PC-9 (cell line): ENCODE measurements around the gene CCDC134. TPM values are rescaled to one million over a fixed set of nuclear protein-coding genes. Genes with fewer than 3 reads are reported as not detected.
"Not testable (repeated sequence)": the region's sequence is repeated elsewhere in the genome, so short reads cannot be mapped to it uniquely, and the experiment has no call there.

Experiments used
- BruUV-seq: library from RNA; stranded (reverse); fragments of 400-500 nt; replicated peaks from 2 replicates; lab custom pipeline; 2021; lab: Mats Ljungman, UMichigan
- CTCF ChIA-PET: fragments of 300-600 bp; sonication (Branson Sonifier 250); formaldehyde crosslinking; loops from one replicate; lab custom pipeline; 2022; ENCODE audit warnings: antibody characterized with exemption; lab: Charles Lee
- POLR2A ChIA-PET: fragments of 300-600 bp; sonication (Branson Sonifier 250); formaldehyde crosslinking; loops from one replicate; lab custom pipeline; 2022; ENCODE audit warnings: antibody characterized with exemption; ENCODE audit not compliant: unreplicated experiment; lab: Charles Lee
- DNase-seq, 2 experiments: peaks; one replicate each; pipeline versions ENCODE4 v3.0.0 to v3.0.0-alpha.2; 2015 to 2022; ENCODE audit warnings: mixed read lengths in 1 of 2
- H2AFZ ChIP-seq: fragments of 200-600 bp; sonication (generic); 2 replicates; pipeline ENCODE4 v1.8.1; 2017; ENCODE audit warnings: antibody characterized with exemption
- H3F3A ChIP-seq: fragments of 200-600 bp; sonication (generic); 2 replicates; pipeline ENCODE4 v1.8.1; 2017; ENCODE audit warnings: antibody characterized with exemption, mild to moderate bottlenecking, low read depth; ENCODE audit not compliant: insufficient read depth
- H3K27ac ChIP-seq: fragments of 200-600 bp; sonication (generic); 2 replicates; pipeline ENCODE4 v1.6.1; 2016; ENCODE audit warnings: mixed run types
- H3K27me3 ChIP-seq: fragments of 200-600 bp; sonication (generic); 2 replicates; pipeline ENCODE4 v1.6.1; 2016; ENCODE audit warnings: low read depth, mixed run types; ENCODE audit not compliant: insufficient read depth
- H3K36me3 ChIP-seq: fragments of 200-600 bp; sonication (generic); 2 replicates; pipeline ENCODE4 v1.6.1; 2016; ENCODE audit warnings: low read depth, mixed run types
- H3K4me1 ChIP-seq: fragments of 200-600 bp; sonication (generic); replicated peaks from 2 replicates; pipeline ENCODE4 v1.6.1; 2016; ENCODE audit warnings: mixed run types; ENCODE audit not compliant: insufficient read depth
- H3K4me2 ChIP-seq: fragments of 200-600 bp; sonication (generic); 2 replicates; pipeline ENCODE4 v1.6.1; 2017; ENCODE audit warnings: mixed run types
- H3K4me3 ChIP-seq: fragments of 200-600 bp; sonication (generic); 2 replicates; pipeline ENCODE4 v1.6.1; 2016; ENCODE audit warnings: mixed run types
- H3K79me2 ChIP-seq: fragments of 200-600 bp; sonication (generic); 2 replicates; pipeline ENCODE4 v1.6.1; 2017; ENCODE audit warnings: low read depth, mixed run types
- H3K9me2 ChIP-seq: fragments of 200-600 bp; sonication (generic); 2 replicates; pipeline ENCODE4 v1.8.1; 2017; ENCODE audit warnings: mild to moderate bottlenecking; ENCODE audit not compliant: insufficient read depth
- H3K9me3 ChIP-seq: fragments of 200-600 bp; sonication (generic); 2 replicates; pipeline ENCODE4 v1.8.1; 2016; ENCODE audit warnings: low read depth; ENCODE audit not compliant: insufficient read depth
- H4K20me1 ChIP-seq: fragments of 200-600 bp; sonication (generic); 2 replicates; pipeline ENCODE4 v1.8.1; 2017; ENCODE audit not compliant: insufficient read depth
- CTCF ChIP-seq: fragments of 200-600 bp; sonication (generic); conservative IDR thresholded peaks from 2 replicates; pipeline ENCODE4 v1.6.1; 2017; ENCODE audit warnings: mixed run types, antibody characterized with exemption, mild to moderate bottlenecking, moderate library complexity
- EZH2 ChIP-seq: fragments of 200-600 bp; sonication (generic); IDR thresholded peaks from 2 replicates; pipeline ENCODE4 v1.8.0; 2017; ENCODE audit warnings: antibody characterized with exemption, low read depth
- intact Hi-C: fragments of 100-400 bp; cut with micrococcal nuclease; formaldehyde crosslinking; loops from one replicate; pipeline ENCODE4 v1.10.0; 2022; ENCODE audit not compliant: unreplicated experiment
- total RNA-seq: library from RNA; stranded (reverse); gene quantifications from 2 replicates; pipeline ENCODE4 v1.2.3, GENCODE V29; 2021

Gene CCDC134
- total RNA-seq, 1 experiment from 2014 or later, result 29.0 TPM

- no peak for TF ChIP-seq EZH2
- TF ChIP-seq CTCF, result no peak
- H3K27me3 ChIP-seq, result no peaks in the 10 kb centered on the region
- no peaks in the 10 kb centered on the region for H3K9me2 ChIP-seq
- peaks cover 20% of the 10 kb centered on the region; the same call in 1 of the 2 replicates for H3F3A ChIP-seq
- H4K20me1 ChIP-seq, result peaks cover 7% of the 10 kb centered on the region; the same call in 1 of the 2 replicates
- peak overlapping the region; percentile 71 for H3K27ac ChIP-seq
- peak overlapping the region; percentile 71 for H3K4me3 ChIP-seq
- intact Hi-C loops, result no loop called here
- peak in 1 of 2 experiments; percentile 33 for DNase-seq
- ChIA-PET POLR2A (interaction anchor here (0.5 to 1.0 kb wide), 5 partner anchors 11 to 136 kb away, joined by 3 to 9 read pairs (median 4); partner anchors contain the start of gene CENPM), CTCF (interaction anchor here (0.6 to 1.3 kb wide), 2 partner anchors 22 to 87 kb away, joined by 5 read pairs; no protein-coding TSS in a partner anchor)
- peaks cover 31% of the 10 kb centered on the region for H3K36me3 ChIP-seq
- no peaks in the 10 kb centered on the region for H3K9me3 ChIP-seq
- H3K4me2 ChIP-seq, result peak overlapping the region; percentile 97
- H2AFZ ChIP-seq, result peak overlapping the region; percentile 75
- BruUV-seq, result no TSS peak
- peaks cover 28% of the 10 kb centered on the region for H3K4me1 ChIP-seq
- H3K79me2 ChIP-seq, result peaks cover 65% of the 10 kb centered on the region
These were observed 33.0 kb downstream of the CCDC134 start for GRCh38 chr22:41833369-41834004.

DNA sequence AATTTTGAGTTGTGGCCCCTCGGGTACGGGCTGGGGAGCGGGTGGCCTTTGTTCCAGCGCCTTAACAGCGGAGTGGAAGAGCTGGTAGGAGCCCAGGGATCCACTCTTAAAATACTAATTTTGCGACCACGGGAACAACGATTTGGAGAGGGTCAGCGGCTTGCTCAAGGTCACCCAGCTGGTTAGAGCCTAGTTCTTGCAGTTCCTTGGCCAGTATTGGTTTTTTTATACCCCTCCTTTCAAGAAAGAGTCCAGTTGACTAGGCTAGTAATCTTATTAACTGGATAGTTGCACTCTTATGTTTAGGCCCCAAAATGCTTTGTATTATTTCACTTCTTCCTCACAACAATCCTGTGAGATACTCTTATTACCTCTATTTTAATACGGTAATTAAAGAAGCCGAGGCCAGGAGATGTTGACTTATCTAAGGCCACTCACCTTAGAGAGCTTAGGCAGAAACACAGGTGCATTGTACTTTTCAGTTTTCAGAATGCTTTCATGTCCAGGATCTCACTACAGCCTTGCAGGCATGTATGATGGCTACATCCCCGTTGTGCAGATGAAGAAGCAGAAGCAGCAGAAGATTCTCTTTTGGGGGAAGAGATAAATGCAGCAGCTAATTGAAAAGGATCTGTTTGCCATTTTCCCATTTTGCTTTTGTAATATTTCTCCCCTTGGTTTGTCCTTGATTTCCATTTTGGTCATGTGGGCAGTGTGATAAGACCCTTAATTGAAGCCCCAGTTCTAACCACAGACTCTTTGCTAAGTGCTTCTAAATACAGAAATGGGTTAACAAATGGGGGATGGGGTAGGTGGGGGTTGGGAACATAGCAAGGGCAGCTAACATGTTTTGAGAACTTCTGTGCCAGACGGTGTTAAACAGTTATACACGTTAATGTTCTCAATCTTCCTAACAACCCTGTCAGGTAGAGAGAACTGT, 33.8 kb downstream of the CCDC134 start:
- BruUV-seq, result TSS peak; percentile 53
- Histone ChIP-seq H3K27me3 (no peaks in the 10 kb centered on the region), H3K4me2 (peak overlapping the region; percentile 97), H2AFZ (peak overlapping the region; percentile 75; the same call in 1 of the 2 replicates), H3K4me3 (peak overlapping the region; percentile 71), H3K4me1 (peaks cover 36% of the 10 kb centered on the region), H3K9me2 (no peaks in the 10 kb centered on the region), H3F3A (peaks cover 26% of the 10 kb centered on the region; the same call in 1 of the 2 replicates), H3K79me2 (peaks cover 73% of the 10 kb centered on the region), H4K20me1 (peaks cover 7% of the 10 kb centered on the region; the same call in 1 of the 2 replicates), H3K9me3 (no peaks in the 10 kb centered on the region), H3K27ac (peak overlapping the region; percentile 71), H3K36me3 (peaks cover 38% of the 10 kb centered on the region)
- intact Hi-C loops, result no loop called here
- ChIA-PET POLR2A (no interaction called here), CTCF (interaction anchor here (1.3 kb wide), 1 partner anchor 87 kb away, joined by 5 read pairs; no protein-coding TSS in a partner anchor)
- TF ChIP-seq CTCF, result no peak
- no peak for TF ChIP-seq EZH2
- DNase-seq, result no peak

GRCh38 chr22:41835462-41835861, 35.0 kb downstream of the CCDC134 start:
- Histone ChIP-seq H3K79me2 (peaks cover 85% of the 10 kb centered on the region), H3K36me3 (peaks cover 42% of the 10 kb centered on the region), H3K4me1 (peaks cover 48% of the 10 kb centered on the region), H3F3A (peaks cover 37% of the 10 kb centered on the region; the same call in 1 of the 2 replicates), H3K4me2 (peak overlapping the region; percentile 29), H4K20me1 (peaks cover 12% of the 10 kb centered on the region; the same call in 1 of the 2 replicates)
- H3K27me3 ChIP-seq, H2AFZ ChIP-seq, BruUV-seq, CTCF ChIA-PET, intact Hi-C loops, DNase-seq, H3K27ac ChIP-seq, H3K9me2 ChIP-seq, H3K9me3 ChIP-seq, H3K4me3 ChIP-seq: not testable (repeated sequence)
- POLR2A ChIA-PET, result interaction anchor here (0.6 kb wide), 1 partner anchor 105 kb away, joined by 4 read pairs; no protein-coding TSS in a partner anchor
